IPS-18c (cell line): ENCODE measurements around the gene LMF2.
"Not testable (repeated sequence)": the region's sequence is repeated elsewhere in the genome, so short reads cannot be mapped to it uniquely, and the experiment has no call there.

Experiments
- H3K4me3 ChIP-seq: 2 replicates; pipeline ENCODE4 v1.7.0; 2013; ENCODE audit warnings: low read depth, mild to moderate bottlenecking, low read length, moderate library complexity; ENCODE audit not compliant: insufficient read depth
- H3K9me3 ChIP-seq: one replicate; pipeline ENCODE4 v1.6.1; 2013; ENCODE audit warnings: mild to moderate bottlenecking, low read length, moderate library complexity; ENCODE audit not compliant: control insufficient read depth, insufficient read depth

Gene LMF2

DNA sequence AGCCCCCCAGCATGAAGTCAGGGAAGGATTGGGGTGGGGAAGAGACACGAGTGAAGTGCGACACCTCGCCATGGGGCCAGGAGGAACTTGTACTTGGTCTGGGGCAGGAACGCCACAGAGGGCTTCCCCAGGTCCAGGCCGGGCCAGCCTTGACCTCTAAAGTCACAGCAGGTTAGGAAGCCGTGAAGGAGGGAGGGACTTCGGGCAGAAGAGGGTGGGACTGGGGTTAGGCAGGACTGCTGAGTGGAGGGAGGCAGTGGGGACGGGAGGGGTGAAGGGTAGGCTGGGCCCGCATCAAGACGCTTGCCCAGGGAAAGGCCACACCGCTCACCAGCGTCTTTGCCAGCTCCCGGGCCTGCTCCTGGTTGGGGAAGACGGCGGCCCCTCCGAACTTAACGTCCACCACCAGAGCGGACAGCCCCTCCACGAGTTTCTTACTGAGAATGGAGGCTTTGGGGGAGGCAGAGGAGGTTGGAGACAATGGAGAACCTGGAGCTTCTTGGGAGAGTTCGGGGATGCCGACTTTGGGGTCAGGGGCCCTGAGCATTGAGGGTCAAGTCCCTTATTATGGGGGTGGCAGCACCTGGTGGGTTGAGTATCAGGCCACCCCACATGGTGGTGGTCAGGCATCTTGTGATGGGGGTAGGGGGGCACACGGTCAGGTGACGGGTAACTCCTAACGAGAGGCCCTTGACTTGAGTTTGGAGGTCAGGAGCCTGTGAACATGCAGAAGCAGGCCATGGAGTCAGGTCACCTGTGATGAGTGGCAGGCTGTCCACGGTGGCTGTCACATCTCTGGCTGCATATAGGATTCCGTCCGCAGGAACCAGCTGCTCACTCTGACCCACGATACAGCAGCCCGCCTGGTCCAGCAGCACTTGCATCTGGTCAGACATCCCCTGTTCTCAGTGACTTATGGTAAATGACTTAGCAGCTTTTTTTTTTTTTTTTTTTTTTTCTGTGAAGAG lies 19.6 kb upstream of the LMF2 start:
- Histone ChIP-seq H3K9me3 (peaks cover 6% of the 10 kb centered on the region), H3K4me3 (peak overlapping the region; percentile 84)

DNA sequence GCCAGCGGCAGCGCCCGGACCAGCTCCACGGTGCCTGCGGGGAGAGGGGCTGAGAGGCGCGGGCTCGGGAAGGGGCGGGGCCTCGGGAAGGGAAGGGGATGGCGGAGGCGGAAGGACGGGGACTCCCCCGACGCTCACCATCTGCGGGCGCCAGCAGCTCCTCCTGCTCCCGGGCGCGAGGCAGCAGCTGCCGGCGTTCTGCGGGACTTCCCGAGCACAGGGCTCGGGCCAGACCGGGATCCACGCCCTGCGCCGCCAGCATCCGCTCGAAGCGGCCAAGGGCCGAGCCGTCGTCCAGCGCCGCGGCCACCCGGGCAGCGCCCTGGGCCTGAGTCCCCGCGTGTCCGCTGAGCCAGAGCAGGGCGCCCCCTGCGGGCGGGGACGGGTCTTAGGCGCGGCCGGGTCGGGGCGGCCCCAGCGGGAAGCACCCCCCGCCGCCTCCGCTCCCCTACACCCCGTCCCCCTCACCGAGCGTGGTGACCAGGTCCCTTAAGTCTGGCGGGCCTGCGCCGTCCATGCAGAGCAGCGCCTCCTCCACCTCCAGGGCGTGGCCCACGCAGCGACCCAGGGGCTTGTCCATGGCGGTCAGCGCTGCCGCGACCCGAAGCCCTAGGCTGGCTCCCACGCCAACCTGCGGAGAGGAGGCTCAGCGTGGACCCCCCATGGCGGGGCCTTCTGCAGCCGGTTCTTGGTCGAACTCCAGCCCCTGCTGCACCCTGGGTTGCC lies 18.8 kb upstream of the LMF2 start:
- Histone ChIP-seq H3K4me3 (peak overlapping the region; percentile 84), H3K9me3 (peaks cover 6% of the 10 kb centered on the region)

DNA sequence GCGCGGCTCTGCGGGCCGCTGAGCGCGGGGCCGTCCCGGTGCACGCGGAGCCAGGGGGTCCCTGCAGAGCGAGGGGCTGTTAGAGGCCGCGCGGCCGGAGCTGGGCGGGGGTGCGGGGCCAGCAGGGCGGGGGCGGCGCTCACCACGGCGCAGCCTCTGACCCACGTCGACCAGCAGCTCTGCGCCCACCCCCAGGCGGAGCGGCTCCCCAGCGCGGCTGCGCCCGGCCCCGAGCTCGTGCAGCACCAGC lies 18.3 kb upstream of the LMF2 start:
- peak overlapping the region; percentile 84 for H3K4me3 ChIP-seq
- H3K9me3 ChIP-seq = peaks cover 6% of the 10 kb centered on the region

DNA sequence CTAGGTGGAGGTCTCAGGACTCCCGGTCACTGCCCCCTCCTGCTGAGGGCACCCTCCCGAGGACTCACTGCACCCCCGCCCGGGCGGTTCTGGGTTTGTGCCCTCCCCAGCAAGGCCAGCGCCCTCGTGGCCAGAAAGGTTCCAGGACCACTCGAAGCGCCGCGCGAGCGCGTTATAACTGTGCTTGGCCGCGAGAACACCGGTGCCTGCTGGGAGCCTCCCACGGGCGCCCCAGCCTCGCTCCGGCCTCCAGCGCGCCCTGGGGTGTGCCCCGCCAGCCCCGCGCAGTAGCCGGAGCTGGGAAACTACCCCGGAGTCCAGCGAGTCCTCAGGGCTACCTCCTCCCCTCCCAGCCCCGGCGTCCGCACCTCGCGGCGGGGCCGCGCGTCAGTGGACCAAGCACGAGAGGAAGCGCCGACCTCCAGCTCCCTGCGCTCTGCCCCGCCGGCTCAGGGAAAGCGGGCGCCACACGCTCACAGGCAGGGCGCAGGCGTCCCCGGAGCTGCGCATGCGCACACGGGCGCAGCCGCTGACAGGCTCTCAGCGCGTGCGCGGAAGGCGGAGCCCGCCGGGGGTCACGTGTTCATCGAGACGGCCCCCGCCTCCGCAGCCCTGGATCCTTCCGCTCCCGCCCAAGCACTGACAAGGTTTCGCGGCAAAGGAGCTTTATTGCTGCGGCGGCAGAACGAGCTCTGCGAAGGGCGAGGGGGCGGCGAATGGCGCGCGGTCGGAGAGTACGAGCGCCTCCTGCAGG lies 17.8 kb upstream of the LMF2 start, which contains the start of gene SCO2:
SCO2 (minus strand) TSS at position 495 of the 754 bp plus-strand sequence. CDS start 1,187 bp downstream, outside the sequence.
- Histone ChIP-seq H3K9me3 (peaks cover 6% of the 10 kb centered on the region), H3K4me3 (peak within 1 kb of the TSS; percentile 84)

DNA sequence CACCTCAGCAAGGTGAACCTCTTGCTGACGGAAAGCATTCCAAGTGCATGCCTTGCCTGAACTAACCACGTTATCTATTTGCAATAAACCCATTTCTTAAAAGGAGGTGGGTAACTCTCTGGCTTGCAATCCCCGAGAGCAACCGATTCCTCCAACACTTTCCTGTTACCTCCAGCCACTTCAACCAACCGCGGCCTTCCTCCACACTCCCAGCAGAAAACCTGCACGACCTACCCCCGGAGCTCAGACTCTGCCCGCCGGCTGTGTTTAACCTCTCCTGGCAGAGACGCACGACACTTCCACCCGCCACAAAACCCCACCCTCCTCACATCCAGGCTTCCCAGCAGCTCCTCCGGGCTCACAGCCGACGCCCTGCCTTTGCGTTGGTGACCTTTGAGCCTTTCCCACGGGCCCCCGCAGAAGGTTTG lies 17.2 kb upstream of the LMF2 start:
- Histone ChIP-seq H3K4me3 (peak overlapping the region; percentile 84), H3K9me3 (peaks cover 3% of the 10 kb centered on the region)

DNA sequence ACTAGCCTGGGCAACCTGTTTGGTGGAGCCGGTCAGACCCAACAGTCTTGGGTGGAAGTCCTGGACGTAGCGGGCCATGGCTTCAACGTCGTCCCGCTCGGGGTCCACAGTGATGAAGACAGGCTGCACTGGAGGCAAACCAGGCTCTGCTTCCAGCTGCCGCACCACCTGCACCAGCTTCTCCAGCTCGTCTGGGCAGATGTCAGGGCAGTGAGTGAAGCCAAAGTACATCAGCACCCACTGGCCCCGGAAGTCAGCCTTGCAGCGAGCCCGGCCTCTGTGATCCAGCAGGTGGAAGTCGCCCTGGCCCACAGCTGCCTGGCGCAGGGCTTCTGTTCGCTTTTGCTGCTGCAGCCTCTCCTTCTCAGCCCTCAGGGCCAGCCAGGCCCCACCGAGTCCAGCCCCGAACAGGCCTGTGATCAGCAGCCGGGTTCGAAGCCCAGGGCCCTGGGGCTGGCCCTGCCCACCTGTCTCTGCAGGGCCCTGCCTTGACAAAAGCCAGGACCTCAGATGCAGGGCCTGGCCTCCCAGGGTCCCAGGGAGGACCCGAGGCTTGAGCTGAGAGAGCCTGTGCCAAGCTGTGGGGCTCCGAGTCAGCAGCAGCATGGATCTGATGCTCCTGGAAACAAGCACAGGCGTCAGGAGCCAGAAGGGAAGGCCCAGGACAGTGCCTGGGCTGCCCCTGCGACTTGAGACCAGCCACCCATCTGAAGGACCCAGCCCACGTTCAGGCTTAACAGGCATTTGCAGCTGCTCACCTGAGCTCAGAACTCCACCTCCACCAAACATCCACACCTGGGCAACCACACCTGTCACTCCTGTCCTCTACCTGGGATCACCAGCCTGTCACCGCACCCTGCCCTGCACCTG lies 16.5 kb upstream of the LMF2 start:
- H3K9me3 ChIP-seq = peaks cover 3% of the 10 kb centered on the region
- peak overlapping the region; percentile 84; the same call in 1 of the 2 replicates for H3K4me3 ChIP-seq

DNA sequence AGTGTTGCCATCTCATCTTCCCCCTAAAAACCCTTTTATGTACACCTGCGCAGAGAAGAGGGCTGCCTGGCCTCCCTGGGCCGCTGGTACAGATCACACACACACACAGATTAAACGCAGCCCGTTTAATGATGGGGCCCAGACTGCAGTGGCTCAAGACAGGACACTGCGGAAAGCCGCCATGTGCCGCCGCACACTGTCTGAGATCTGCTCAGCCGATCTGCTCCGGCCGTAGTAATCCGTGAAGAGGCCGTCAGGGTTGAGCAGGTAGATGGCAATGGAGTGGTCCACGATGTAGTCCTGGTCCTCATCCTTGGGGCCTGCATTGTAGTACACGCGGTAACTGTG lies 15.9 kb upstream of the LMF2 start:
- Histone ChIP-seq H3K4me3 (no peak overlapping the region), H3K9me3 (peaks cover 3% of the 10 kb centered on the region)

DNA sequence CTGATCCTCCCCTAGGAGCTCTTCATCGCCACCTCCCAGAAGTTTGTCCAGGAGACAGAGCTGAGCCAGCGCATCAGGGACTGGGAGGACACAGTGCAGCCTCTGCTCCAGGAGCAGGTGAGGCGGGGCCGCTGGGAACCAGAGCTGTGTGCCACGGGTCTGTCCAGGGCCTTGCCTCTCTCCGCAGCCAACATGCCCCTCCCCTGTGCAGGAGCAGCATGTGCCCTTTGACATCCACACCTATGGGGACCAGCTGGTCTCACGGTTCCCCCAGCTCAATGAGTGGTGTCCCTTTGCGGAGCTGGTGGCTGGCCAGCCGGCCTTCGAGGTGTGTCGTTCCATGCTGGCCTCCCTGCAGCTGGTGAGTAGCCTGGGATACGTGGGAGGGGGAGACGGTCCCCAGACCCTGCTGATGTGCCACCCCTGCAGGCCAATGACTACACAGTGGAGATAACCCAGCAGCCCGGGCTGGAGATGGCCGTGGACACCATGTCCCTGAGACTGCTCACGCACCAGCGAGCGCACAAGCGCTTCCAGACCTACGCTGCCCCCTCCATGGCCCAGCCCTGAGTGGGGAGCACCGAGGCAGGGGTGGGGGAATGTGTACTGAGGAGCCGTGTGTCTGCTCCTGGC lies 15.4 kb upstream of the LMF2 start:
- Histone ChIP-seq H3K4me3 (no peak overlapping the region), H3K9me3 (peaks cover 3% of the 10 kb centered on the region)

DNA sequence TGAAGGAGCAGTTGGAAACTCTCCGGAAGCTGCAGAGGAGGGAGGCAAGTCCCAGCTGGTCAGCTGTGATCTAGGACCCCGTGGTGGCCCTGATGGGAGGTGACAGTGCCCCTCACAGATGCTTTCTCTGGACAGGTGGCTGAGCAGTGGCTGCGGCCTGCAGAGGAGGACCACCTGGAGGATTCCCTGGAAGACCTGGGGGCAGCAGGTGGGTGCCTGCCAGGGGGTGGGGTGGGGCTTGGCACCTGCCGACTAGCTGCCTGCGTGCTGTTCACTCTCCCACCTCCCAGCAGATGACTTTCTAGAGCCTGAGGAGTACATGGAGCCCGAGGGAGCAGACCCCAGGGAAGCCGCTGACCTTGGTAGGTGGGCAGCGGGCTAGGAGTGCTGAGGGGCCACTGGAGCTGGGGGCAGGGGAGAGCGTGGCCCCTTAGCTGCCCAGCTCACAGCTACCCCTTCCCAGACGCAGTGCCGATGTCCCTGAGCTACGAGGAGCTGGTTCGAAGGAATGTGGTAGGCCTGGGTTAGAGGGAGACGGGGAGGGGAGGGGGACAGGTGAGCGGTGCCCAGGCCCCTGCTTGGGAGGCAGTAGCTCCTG lies 14.8 kb upstream of the LMF2 start:
- no peak overlapping the region for H3K4me3 ChIP-seq
- H3K9me3 ChIP-seq = peaks cover 3% of the 10 kb centered on the region

DNA sequence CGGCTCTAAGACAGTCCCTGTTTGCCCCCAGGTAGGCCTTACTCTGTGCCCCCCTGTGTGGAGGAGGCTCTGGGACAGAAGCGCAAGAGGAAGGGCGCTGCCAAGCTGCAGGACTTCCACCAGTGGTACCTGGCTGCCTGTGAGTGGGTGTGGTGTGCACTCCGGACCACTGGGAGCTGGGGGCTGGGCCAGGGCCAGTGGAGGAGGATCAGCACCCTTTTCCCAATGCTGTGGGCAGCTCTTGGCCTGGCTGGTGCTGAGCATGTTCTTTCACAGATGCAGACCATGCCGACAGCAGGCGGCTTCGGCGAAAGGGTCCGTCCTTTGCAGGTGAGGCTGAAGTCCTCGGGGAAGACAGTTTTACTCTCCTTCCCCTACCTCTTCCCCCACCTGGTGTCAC lies 14.2 kb upstream of the LMF2 start:
- H3K4me3 ChIP-seq = no peak overlapping the region
- peaks cover 2% of the 10 kb centered on the region for H3K9me3 ChIP-seq

DNA sequence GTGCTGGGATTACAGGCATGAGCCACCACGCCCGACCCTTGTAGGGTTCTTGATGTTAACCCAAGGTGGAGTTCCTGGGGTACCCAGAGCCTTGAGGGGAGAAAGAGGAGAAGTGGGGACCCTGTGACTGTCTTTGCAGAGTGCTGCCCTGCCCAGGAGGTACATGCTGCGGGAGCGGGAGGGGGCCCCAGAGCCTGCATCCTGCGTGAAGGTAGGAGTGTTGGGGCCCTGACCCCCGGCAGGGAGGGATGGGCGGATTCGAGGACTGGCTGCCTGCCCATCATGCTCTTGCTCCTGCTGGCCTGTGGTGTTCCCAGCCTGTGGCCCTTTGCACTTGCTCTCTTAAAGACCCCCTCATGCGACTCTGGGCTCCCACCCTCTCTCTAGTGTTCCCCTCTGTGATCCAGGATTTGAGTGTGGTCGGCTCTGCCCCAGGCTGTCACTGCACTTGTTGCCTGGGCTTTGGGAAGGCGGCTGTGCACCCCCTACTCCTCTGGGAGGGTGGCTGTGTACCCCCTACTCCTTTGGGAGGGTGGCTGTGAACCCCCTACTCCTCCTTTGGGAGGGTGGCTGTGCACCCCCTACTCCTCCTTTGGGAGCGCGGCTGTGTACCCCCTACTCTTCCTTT lies 13.4 kb upstream of the LMF2 start:
- no peaks in the 10 kb centered on the region for H3K9me3 ChIP-seq
- no peak overlapping the region for H3K4me3 ChIP-seq

DNA sequence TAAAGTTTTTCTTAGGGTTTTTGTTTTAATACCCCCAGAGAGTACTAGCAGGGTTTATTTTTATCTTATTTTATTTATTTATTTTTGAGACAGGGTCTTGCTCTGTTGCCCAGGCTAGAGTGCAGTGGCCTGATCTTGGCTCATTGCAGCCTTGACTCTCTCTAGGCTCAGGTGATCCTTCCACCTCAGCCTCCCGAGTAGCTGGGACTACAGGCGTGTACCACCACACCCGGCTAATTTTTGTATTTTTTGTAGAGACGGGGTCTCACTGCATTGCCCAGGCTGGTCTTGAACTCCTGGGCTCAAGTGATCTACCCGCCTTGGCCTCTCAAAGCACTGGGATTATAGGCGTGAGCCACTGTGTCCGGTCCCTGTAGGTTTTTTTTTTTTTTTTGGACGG lies 12.7 kb upstream of the LMF2 start:
- not testable (repeated sequence) for H3K9me3 ChIP-seq, H3K4me3 ChIP-seq

DNA sequence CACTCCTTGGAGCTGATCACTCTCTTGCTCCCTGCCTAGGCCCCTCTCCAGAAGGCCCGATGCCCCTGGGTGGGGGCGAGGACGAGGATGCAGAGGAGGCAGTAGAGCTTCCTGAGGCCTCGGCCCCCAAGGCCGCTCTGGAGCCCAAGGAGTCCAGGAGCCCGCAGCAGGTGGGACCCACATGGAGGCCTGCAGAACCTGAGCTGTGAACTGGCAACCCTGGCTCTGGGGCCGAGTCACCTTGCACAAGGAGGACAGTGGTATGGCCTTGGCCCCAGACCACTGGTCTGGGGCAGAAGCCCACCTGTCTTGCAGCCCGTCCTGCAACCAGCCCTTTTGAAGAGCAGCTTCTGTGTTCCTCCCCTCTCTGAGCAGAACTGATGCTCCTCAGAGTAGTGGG lies 11.6 kb upstream of the LMF2 start:
- Histone ChIP-seq H3K4me3 (no peak overlapping the region), H3K9me3 (no peaks in the 10 kb centered on the region)

DNA sequence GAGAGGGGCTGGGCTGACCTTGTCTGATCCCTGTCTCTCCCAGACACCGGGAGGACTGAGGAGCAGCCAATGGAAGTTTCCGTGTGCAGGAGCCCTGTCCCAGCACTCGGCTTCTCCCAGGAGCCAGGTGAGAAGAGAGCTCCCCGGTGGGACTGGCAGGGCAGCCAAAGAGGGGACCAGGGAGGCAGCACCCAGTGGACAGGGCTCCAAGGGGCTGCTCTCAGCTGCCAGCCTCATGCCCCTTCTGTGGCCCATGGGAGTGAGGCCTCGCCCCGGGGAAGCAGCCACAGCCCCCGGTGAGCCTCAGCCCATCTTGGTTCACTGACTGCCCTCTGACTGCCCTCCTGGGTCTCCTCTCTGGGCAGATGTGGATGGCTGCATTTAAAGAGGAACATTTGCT lies 11.1 kb upstream of the LMF2 start:
- no peaks in the 10 kb centered on the region for H3K9me3 ChIP-seq
- H3K4me3 ChIP-seq = no peak overlapping the region

DNA sequence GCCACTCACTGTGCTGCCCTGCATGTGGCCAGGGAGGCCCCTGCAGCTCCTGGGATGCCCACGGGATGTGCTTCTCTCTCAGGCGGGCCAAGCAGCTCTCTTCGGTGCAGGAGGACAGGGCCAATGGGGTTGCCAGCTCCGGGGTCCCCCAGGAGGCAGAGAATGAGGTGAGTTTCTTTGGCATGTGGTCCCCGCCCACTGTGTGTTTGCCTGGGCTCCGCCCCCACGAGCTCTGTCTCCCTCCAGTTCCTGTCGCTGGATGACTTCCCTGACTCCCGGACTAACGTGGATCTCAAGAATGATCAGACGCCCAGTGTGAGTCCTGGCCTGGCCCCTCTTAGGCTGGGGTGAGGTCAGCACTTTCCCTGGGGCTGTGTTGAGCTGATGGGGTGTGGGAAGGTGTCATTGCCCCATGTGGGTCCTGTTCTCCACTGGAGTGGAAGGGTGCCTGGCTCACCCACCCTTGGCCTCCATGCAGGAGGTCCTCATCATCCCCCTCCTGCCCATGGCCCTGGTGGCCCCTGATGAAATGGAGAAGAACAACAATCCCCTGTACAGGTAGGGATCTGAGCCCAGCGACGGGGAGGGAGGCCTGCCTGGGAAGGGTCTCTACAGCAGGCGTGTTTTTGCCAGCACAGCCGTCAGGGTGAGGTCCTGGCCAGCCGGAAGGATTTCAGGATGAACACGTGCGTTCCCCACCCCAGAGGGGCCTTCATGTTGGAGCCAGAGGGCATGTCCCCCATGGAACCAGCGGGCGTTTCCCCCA lies 10.2 kb upstream of the LMF2 start:
- H3K9me3 ChIP-seq = no peaks in the 10 kb centered on the region
- no peak overlapping the region for H3K4me3 ChIP-seq
